ENCODE results near the gene FOXD2.
"Not testable (repeated sequence)": the region's sequence is repeated elsewhere in the genome, so short reads cannot be mapped to it uniquely, and the experiment has no call there.

The FOXD2 gene

DNA sequence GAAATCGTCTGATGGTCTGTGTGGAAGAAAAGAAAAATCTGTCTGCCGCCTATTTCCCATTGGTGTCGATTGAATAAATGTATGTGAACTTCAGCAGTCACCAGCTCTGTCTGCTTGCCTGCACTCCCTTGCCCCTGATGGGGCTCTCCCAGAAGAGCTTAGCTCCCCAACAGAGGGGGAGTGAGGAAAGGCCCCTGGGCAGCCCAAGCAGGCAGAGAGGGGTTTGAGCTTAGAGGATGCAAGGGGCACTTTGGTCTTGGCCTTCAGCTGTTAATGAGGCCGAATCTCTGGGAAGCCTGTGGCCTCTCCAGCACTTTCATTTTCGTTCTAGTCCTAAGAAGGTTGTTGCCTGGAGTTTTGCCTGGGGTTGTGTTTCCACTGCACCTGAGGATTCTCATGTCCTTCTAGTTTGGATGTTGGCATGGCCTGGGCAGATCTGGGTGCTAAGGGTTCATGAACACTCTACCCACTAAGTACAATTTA, 2.8 kb downstream of the FOXD2 start:
- DNase-seq, result no peak

DNA sequence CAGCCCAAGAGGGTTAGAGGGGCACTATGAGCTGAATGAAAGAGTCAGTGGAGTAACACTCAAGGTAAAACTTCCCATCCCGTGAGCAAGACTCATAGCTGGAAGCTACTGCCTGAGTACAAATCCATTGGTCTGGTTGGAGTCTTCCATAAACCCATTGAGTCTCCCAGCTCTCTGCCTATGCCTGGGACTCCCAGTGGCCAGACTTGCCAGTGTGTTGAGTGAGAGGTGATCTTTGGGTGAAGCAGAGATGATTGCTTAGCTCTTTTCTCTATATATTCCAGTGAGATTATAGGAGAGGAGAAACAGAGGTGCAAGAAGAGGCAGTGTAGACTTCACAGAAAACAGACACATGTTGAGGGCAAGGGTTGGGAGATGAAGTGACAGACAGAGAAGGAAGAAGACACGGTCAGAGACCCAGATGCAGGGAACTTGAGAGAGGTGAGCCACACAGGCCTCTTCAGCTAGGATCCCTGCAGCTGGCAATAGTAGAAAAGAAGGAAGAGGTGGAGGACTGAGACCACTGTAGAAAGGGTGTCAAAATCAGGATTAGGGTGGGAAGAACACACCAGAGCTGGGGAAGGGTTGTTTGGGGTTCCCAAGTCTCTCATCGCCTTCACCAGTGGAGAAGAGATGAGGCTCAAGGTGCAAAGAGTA, 3.7 kb downstream of the FOXD2 start:
- no peak for DNase-seq

DNA sequence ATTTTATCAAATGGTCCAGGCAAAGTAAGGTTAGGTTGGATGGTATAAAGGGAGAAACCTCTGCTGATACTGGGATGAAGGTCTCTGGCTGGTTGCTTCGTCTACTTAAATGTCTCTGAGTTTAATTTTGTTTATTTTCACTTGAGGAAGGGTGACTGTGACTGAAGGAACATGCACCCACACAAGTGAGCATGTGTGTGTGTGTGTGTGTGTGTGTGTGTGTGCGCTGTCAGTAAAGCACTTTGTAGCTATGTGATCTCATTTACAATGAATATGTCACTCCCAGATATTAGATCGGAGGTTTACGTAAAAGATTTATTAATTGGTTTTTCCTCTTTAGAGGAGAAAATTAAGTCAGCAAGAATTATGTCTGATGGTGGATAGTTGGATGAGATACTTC, 4.4 kb downstream of the FOXD2 start:
- DNase-seq, result no peak

DNA sequence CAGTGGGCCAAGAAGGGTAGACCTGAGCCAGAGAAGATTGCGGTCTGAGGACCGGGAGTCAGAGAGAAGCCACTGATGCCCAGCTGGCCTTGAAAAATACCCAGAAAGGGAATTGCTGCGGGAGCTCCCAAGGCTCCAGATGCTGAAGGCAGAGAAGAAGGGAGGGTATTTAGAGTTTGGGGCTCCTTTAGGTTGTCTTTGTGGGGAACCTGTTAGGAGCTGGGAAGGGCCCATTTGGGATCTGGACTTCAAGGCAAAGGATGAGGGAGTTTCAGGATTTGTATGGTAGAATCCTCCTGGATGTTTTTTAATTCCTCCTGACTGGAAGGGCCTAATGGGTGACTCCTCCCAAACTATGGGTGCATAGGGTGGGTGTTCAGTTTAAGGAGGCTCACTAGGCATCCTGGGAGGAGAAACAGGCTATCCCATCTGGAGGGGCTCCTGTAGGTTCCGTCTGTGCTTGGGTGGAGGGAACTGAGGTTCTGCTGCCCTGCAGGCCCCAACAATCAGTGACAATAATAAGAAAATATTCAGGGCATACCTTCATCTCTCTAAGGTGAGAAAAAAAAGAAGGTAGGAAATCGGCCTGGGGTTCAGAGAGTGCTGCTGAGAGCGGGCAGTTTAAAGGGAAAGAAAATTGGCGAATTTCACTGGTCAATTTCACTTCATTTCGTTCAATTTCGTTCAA, 5.1 kb downstream of the FOXD2 start:
- no peak for DNase-seq

DNA sequence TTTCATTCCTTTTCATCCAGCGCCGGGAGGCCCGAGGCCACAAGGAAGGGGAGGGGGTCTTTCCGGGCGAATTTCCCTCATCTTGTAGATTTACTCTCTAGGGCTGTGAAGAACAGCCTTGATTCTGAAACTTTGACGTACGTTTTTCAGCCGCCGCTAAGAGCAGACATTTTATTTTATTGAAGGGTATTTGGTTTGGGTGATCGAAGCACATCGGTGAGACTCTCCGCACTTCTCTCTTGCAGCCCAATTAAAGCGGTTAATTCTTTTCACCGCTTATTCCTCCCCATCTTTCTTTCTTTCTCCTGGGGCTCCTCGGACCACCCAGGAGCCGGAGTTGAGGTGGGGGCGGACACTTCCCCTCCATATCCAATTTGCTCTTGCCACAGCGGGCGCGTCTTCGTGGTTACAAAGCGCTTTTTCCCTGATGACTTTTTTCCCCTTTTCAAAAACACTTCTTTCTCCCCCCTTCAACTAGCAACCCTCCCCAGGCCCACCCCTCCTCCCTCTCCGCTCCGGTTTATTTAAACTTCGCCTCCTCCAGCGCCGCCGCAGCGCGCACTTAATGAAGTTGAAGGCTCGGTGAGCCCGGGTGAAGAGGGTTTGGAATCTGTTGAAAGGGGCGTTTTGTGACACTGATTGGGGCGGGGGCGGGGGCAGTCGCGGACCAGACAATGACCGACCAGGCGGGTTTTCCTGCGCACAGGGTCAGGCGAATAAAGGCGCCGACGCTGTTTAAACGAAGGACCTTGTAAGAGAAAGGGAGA, 5.9 kb downstream of the FOXD2 start:
- no peak for DNase-seq

DNA sequence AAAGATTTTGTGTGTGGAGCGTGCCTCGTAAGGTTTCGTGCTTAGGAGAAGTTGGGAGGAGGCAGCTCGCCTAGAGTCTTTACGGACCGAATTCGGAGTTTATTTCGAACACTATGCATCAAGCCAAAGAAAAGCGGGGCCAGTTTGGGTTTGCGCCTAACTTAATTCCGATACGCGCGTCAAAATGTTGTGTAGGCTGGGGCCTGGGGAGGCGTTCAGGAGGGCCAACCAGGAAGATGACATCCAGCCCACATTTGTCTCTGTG, 6.4 kb downstream of the FOXD2 start:
- DNase-seq, result no peak

DNA sequence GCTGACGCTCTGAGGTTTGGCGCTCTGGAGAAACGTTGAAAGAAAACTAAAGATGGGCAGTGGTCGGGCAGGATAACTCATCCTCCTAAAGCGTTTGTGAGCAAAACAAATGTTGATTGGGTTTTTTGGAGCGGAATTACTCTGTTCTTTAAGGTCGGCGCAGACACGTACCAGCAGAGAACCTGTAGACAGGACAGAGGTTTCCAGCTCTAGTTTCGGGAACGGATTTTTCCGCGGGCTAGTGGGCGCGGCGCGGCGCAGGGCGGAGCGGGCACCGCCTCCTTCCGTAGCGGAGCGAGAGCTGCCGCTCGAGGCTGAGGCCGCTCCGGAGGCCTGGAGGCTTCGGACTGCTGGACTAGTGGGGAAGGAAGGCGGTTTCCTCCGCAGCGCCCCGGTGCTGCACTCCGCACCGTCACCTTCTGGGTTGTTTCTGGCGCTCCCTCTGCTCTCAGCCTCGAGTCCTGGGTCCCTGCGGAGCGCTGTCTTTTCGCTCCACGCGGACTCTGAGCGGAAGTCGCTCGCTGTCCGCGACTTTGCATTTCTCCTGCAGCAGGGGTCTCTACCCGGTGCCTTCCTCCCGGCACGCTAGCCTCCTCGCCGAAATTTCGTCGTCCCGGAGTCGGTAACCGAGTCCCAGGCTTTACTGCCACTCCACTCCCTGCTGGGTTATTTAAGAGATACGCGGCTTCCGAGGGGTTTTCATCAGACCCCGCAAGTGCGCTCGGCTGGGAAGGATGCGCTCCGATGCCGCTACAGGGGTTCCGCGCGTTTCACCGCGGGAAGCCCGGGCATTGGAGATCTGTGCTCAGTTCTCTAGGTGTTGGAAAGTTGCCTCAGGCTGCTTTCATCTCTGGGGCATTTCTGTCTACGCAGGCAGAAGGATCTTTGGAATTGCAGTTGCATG, 7.0 kb downstream of the FOXD2 start:
- no peak for DNase-seq

DNA sequence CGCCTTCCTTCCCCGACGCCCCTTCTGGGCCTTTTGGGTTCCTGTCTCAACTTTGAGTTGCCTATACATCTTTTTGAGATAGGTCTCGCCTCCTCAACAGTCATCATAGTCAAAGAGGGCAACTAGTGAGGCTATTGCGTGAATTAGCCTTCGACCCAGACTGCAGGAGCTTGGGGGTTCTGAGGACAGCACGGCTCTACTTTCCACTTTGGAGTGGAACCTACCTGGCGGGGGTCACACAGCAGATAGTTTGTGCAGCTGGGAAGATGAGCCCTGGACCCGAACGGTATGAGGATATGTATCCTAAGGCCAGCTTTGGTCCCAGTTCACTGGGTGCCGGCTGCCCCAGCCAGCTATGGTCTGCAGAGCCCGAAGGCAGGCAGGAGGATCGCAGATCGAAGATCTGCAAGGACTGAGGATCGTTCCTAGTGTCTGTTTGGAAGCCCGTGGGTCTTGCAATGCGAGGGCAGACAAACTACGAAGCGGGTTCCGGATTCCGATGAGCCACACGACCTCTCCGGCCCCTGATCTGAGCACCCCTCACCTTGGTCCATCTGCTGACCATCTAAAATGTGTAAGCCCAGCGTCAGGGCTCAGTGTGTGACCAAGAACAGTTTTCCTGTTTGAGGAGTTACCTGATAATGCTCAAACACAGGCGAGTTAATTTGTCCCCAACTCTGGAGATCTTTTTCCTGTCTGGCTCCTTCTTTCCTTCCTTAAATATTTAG, 8.1 kb downstream of the FOXD2 start:
- DNase-seq, result no peak

DNA sequence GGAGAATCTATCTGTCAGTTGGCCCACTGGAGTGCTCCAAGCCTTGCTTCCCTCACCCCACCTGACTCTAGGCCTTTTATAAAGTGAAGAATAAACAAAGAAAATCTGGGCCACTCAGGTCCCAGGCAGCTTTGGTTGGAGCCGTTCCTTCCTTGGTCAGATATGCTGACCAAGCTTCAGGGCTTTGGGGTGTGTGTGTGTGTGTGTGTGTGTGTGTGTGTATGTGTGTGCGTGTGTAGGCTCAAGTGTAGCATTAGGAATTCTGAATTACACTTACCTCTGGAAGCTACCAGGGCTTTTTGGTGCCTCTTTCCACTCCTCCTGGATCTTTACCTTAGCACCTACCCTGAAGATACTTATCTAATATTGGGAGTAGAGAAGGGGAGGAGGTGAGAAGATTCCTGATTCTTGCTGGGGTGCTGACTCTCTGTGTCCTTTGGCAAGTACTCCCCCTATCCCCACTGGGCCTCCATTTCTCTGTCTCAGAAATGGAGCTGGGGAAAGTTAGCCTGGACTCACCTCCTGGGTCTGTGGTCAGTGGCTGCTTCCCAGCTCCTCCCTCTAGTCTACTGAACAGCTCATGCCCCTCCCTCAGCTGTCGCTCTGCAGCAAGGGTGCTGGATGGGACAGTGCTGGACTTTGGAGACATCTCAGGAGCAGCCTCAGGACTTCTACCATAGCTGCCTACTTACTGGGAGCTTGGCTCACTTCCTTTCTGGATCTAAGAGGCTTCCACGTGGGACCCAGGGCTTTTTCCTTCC, 10.8 kb downstream of the FOXD2 start:
- DNase-seq, result no peak

DNA sequence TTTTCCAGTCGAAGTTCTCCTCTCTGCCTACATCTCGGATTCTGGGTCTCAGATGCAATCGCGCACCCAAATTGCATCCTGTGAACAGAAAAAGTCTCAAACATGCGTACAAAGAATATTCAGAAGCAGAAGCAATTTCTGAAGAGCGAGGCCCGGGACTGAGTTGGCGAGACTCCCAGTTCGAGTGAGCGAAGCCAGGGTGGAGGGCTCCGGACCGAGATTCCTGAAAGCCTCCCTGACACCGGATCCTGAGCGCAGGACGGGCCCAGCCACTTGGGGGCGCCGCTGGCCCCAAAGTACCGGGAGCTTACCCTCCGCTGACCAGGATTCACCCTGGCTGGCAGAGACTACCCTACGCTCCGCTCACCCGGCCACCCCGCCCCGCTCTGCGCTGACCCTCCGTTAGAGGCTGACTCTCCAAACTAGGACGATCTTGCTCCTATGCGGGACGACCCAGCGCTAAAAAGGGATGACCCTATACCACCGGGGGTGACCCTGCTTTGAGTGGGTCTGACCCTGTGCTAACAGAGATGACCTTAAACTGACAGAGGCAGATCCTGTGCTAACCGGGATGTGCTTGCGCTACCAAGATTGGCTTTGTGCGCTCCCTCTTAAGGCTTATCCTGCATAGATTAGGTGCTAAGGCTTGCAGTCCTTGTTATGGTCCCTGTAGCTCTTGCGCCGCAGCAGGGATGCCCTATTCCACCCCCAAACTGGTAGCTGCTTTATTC, 12.1 kb downstream of the FOXD2 start:
- no peak for DNase-seq

DNA sequence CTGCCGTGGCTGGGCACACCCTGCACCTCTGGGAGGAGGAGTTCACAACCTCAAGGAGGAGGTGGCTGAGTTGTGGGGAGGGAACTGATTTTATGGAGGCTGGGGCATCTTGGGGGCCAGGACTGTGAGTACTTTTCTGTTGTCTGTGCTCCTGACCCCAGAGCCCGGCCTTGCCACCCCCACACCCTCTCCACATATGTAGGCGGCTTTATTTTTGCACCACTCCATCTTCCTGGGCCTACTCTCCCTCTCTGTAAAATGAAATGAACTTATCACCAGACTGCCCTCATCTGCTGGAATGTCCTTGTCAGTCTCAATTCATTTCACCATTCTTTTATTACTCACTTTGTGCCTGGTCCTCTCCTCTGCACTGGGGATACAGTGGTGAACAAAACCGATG, 12.8 kb downstream of the FOXD2 start:
- no peak for DNase-seq

DNA sequence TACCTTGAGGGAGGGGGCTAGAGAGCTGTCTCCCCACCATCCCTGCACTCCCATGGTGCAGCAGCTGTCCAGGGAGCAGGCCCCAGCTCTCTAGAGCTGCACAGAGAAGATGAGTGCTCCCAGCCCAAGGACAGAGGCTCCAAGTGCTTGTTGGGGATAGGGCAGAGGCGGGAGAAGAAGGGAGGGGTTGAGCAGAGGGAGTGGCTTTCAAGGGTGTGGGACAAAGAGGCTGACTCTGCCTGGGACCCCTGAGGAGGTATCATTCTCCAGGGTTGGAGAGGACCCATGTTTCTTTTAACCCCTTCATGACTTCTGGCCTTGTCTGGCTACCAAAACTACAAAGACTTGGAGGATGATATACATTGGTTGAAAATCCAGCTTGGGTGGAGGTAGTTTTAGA, 14.6 kb downstream of the FOXD2 start:
- DNase-seq, result no peak

DNA sequence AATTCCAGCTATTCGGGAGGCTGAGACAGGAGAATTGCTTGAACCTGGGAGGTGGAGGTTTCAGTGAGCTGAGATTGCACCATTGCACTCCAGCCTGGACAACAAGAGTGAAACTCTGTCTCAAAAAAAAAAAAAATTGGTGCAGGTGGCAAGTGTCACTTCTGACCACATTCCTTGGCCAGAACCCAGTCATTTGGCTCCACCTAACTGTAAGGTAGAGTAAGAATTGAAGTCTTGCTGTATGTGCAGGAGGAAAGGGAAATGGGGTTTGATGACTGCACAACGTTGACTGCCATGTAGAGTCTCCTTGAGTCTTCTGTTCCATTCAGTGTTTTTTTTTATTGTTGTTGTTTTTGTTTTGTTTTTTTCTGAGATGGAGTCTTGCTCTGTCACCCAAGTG, 16.1 kb downstream of the FOXD2 start:
- not testable (repeated sequence) for DNase-seq

DNA sequence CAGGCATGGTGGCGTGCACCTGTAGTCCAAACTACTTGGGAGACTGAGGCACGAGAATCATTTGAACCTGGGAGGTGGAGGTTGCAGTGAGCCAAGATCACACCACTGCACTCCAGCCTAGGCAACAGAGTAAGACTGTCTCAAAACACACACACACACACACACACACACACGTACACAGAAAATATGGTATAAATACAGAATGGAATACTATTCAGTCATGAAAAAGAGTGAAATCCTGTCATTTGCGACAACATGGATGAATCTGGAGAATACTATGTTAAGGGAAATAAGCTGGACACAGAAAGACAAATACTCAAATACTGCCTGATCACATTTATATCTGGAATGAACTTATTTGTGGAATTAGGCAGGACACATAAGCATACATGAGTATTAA, 18.4 kb downstream of the FOXD2 start:
- no peak for DNase-seq

DNA sequence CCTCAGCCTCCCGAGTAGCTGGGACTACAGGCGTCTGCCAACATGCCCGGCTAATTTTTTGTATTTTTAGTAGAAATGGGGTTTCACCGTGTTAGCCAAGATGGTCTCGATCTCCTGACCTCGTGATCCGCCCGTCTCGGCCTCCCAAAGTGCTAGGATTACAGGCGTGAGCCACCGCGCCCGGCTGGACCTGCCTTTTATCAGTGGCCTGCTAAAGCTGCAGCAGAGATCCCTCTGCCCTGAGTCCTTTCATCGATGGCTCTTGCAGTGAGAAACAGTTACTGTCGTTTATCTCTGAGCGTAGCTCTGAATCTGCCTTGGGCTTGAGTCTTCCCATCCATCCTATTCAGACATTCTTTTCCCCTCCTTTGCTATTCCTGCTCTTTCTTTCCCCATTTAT, 19.7 kb downstream of the FOXD2 start:
- not testable (repeated sequence) for DNase-seq

DNA sequence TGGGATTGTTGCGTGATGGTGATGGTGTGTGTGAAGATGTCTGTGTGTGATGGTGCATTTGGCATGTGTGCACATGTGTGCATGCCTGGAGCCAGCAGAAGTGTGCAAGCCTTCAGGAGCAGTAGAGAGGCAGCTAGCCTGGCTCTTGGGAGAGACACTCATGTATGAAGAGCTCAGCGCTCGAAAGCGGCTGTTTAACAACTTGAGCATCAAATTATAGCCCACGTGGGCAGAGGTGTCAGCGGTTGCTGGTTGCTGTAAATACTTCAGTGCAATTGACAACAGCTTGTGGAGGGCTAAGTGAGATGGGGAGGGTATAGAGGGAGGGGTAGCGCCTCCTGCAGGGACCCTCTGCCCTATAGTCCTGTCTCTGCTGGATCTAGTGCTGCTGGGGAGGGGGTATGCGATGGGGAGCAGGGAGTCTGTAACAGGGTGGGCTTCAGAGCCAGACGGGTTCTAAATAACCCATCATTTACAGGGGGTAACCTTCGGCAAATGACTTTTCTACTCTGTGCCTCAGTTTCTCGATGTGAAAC, 21.5 kb downstream of the FOXD2 start:
- DNase-seq, result no peak

DNA sequence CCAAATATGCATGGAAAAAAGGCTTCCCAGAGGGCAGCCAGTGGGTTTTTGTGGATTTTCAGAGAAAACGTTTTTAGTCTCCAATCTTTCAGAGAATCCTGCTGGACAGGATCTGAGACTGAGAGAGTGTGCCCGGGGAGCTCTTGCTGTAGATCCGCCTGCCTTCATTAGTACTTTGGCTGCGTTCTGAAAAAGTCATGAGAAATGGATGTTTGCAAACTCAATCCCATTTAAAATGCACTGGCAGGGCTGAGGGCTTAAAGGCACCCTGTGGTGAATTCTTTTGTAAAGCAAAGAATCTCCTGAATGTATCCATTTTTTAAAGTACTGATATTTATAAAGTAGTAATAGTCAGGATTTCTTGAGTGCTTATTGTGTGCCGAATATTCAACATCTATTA, 22.2 kb downstream of the FOXD2 start:
- DNase-seq, result no peak

DNA sequence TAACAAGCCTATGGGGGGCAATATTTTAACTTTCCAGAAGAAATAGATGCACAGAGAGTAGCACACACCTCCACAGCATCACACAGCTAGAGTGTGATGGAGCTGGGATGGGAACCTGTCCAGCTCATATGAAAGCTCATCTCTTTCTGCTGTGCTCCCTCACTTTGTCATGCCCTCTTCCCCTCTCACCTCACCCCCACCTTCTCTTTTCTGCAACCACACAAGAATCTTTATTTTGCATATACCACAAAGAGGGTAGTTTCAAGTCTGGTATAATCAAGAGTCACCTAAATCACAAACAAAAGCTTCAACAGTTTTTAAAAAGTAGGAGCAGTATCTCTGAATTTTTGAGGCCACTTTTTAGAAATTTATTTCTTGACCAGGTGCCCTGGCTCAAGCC, 22.6 kb downstream of the FOXD2 start:
- DNase-seq, result no peak

DNA sequence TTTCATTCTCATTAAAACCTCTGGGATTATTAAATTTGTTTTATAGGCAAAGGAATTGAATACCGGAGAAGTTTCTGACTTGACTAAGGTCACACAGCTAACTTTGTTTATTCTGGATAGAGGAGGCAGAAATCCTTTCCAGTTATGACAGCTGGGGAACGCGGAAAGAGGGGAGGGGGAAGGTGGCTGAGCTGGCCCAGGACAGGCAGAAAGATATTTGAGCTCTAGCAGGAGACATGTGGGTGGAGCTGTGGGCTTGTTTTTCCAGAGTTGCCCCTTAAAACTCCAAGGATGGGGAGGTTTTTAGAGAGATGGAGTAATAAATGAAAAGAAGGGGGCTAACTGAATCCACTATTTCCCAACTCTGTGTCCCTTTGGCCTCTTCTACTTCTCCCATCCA, 27.8 kb downstream of the FOXD2 start:
- DNase-seq, result no peak

DNA sequence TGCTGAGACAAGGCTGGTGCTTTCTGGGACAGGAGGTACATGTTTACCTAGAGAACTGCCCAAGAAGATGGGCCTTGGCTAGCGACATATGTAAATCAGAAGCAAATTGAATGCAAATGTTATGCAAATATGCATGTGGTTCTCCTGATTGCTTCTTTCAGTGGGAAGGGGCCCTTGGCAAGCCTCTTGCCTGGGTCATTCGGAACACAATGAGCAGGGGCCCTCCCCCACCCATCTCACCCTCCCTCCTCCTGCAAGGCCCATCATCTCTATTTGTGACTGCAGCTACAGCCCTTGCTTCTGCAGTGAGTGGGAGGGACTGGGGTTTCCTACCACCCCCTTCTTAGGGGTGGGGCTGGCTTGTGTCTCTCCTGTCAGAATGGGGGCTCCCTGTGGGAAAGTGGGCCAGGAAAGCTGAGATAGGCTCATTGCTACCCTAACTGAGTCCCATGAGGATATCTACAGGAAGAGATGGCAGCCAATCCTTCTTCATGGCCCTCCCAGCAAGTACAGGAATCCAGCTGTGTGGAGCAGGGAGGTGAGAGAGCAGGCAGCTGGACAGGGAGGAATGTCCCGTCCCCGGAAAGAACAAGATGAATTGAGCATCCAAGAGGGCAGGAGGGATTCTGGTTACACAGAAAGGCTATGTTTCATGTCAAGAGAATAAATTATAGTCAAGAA, 31.0 kb downstream of the FOXD2 start:
- DNase-seq, result no peak
